SK-N-SH (cell line): ENCODE data around the gene SULF2.

ENCODE experiments used
- CHD2 ChIP-seq: fragments of 150-350 bp; IDR thresholded peaks from 2 replicates; pipeline ENCODE4 v1.6.1; 2018; ENCODE audit warnings: low read length; ENCODE audit not compliant: partially characterized antibody
- RAD21 ChIP-seq: IDR thresholded peaks from 2 replicates; pipeline ENCODE4 v1.6.1; 2012; ENCODE audit warnings: mild to moderate bottlenecking, low read length
- TCF12 ChIP-seq: IDR thresholded peaks from 2 replicates; pipeline ENCODE4 v1.4.0; 2012

DNA sequence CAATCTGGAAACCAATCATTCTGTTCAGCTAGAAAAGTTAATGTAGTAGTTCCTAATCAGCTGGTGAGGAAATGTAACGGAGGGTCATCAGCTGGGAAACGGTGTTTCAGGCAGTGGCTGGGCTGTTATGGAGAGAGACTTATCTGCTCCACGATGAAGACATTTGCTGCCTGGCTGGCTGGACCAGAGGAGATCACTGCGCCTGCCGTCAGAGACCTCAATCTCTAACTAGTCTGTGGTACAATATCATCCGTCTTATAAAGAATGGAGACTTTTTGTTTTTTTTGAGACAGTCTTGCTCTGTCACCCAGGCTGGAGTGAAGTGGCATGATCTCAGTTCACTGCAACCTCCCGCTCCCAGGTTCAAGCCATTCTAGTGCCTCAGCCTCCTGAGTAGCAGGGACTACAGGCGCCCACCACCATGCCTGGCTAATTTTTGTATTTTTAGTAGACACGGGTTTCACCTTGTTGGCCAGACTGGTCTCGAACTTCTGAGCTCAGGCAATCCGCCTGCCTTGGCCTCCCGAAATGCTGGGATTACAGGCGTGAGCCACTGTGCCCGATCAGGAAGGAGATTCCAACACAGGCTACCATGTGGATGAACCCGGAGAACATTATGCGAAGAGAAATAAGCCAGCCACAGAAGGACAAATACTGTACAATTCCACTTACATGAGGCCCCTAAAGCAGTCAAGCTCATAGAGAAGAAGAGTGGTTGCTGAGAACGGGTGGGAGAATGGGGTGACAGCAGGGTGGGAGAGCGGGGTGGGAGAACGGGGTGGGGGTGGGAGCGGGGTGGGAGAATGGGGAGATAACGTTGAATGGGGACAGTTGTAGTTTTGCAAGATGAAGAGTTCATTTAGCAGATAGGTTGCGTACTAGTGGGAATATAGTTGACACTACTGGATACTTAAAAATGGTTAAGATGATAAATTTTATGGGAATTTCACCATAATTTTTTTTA, 115.1 kb downstream of the SULF2 start:
- TF ChIP-seq TCF12: no peak
- no peak for TF ChIP-seq CHD2
- TF ChIP-seq RAD21: no peak
